ENCODE results near the gene TXNDC11.

The TXNDC11 gene

GRCh38 chr16:11719171-11719570 is 23.5 kb downstream of the TXNDC11 start:
- DNase-seq (ENCODE audit: low read depth): no peak

- DNase-seq (ENCODE audit: low read depth): no peak
These were observed 24.8 kb downstream of the TXNDC11 start for GRCh38 chr16:11717811-11718210.

GRCh38 chr16:11716336-11716735 is 26.3 kb downstream of the TXNDC11 start:
- no peak for DNase-seq (ENCODE audit: low read depth)

GRCh38 chr16:11715246-11715947 is 27.3 kb downstream of the TXNDC11 start:
- no peak for DNase-seq (ENCODE audit: low read depth)

GRCh38 chr16:11712122-11712521 is 30.5 kb downstream of the TXNDC11 start:
- no peak for DNase-seq (ENCODE audit: low read depth)

- DNase-seq (ENCODE audit: low read depth): no peak
These were observed 31.0 kb downstream of the TXNDC11 start for GRCh38 chr16:11711662-11712061.

- DNase-seq (ENCODE audit: low read depth): no peak
These were observed 34.2 kb downstream of the TXNDC11 start for GRCh38 chr16:11708421-11708820.

- DNase-seq (ENCODE audit: low read depth): no peak
These were observed 34.9 kb downstream of the TXNDC11 start for GRCh38 chr16:11707679-11708197.

- no peak for DNase-seq (ENCODE audit: low read depth)
These were observed 36.4 kb downstream of the TXNDC11 start for GRCh38 chr16:11706180-11706742.

GRCh38 chr16:11705311-11706025 is 37.2 kb downstream of the TXNDC11 start:
- no peak for DNase-seq (ENCODE audit: low read depth)

- peak; percentile 53 for DNase-seq (ENCODE audit: low read depth)
These were observed 42.2 kb downstream of the TXNDC11 start for GRCh38 chr16:11700264-11701029.

GRCh38 chr16:11699234-11699894 is 43.3 kb downstream of the TXNDC11 start:
- no peak for DNase-seq (ENCODE audit: low read depth)

GRCh38 chr16:11698271-11698689 is 44.4 kb downstream of the TXNDC11 start:
- DNase-seq (ENCODE audit: low read depth): no peak

GRCh38 chr16:11697319-11697718 is 45.3 kb downstream of the TXNDC11 start:
- no peak for DNase-seq (ENCODE audit: low read depth)

- no peak for DNase-seq (ENCODE audit: low read depth)
These were observed 46.2 kb downstream of the TXNDC11 start for GRCh38 chr16:11696266-11697012.

GRCh38 chr16:11692651-11693050 is 50.0 kb downstream of the TXNDC11 start:
- no peak for DNase-seq (ENCODE audit: low read depth)

- DNase-seq (ENCODE audit: low read depth): no peak
These were observed 50.5 kb downstream of the TXNDC11 start for GRCh38 chr16:11692171-11692570.

GRCh38 chr16:11691771-11692170 is 50.9 kb downstream of the TXNDC11 start:
- no peak for DNase-seq (ENCODE audit: low read depth)

GRCh38 chr16:11691235-11691634 is 51.4 kb downstream of the TXNDC11 start:
- no peak for DNase-seq (ENCODE audit: low read depth)

GRCh38 chr16:11689031-11689840 is 53.4 kb downstream of the TXNDC11 start:
- DNase-seq (ENCODE audit: low read depth): peak; percentile 30

Measured in fibroblast of gingiva (primary cell).